OCI-LY1 (cell line): ENCODE measurements around the gene TAS2R43.
"Not testable (repeated sequence)": the region's sequence is repeated elsewhere in the genome, so short reads cannot be mapped to it uniquely, and the experiment has no call there.

Experiments used
- H2AFZ ChIP-seq: fragments of 200-600 bp; sonication (generic), shearing (Covaris generic); 2 replicates; pipeline ENCODE4 v1.6.0; 2014; ENCODE audit warnings: antibody characterized with exemption, mild to moderate bottlenecking, low read length
- H3F3A ChIP-seq: fragments of 200-600 bp; sonication (generic), shearing (Covaris generic); 2 replicates; pipeline ENCODE4 v1.6.0; 2014; ENCODE audit warnings: mild to moderate bottlenecking, antibody characterized with exemption, low read length, moderate library complexity; ENCODE audit not compliant: insufficient read depth
- H3K27ac ChIP-seq: fragments of 200-600 bp; sonication (generic); 2 replicates; pipeline ENCODE4 v1.5.1; 2014; ENCODE audit warnings: low read length, mixed run types, mild to moderate bottlenecking, low read depth; ENCODE audit not compliant: poor library complexity, severe bottlenecking
- H3K27me3 ChIP-seq: fragments of 200-600 bp; sonication (generic); 2 replicates; pipeline ENCODE4 v1.6.0; 2014; ENCODE audit warnings: antibody characterized with exemption, mild to moderate bottlenecking, low read length, moderate library complexity; ENCODE audit not compliant: insufficient read depth
- H3K36me3 ChIP-seq: fragments of 200-600 bp; sonication (generic); 2 replicates; pipeline ENCODE4 v1.6.1; 2014; ENCODE audit warnings: mild to moderate bottlenecking, antibody characterized with exemption, low read length, moderate library complexity, mixed read lengths; ENCODE audit not compliant: insufficient read depth
- H3K4me1 ChIP-seq: fragments of 200-600 bp; sonication (generic); 2 replicates; pipeline ENCODE4 v1.5.1; 2014; ENCODE audit warnings: mild to moderate bottlenecking, low read length, moderate library complexity; ENCODE audit not compliant: insufficient read depth, severe bottlenecking
- H3K4me2 ChIP-seq: fragments of 200-600 bp; sonication (generic), shearing (Covaris generic); 2 replicates; pipeline ENCODE4 v1.6.1; 2014; ENCODE audit warnings: low read length
- H3K4me3 ChIP-seq: fragments of 200-600 bp; sonication (generic); 2 replicates; pipeline ENCODE4 v1.5.1; 2014; ENCODE audit warnings: low read length, low read depth, mild to moderate bottlenecking, mixed read lengths; ENCODE audit not compliant: poor library complexity, severe bottlenecking
- H3K79me2 ChIP-seq: fragments of 200-600 bp; shearing (Covaris generic); 2 replicates; pipeline ENCODE4 v1.6.1; 2016; ENCODE audit warnings: mixed run types, low read length, mixed read lengths; ENCODE audit not compliant: insufficient read depth
- H3K9ac ChIP-seq: fragments of 200-600 bp; sonication (generic), shearing (Covaris generic); 2 replicates; pipeline ENCODE4 v1.6.1; 2014; ENCODE audit warnings: mild to moderate bottlenecking, low read length, mixed read lengths
- H3K9me2 ChIP-seq: fragments of 200-600 bp; sonication (generic), shearing (Covaris generic); 2 replicates; pipeline ENCODE4 v1.6.1; 2014; ENCODE audit warnings: low read depth, mild to moderate bottlenecking, low read length, mixed read lengths
- H3K9me3 ChIP-seq: fragments of 200-600 bp; shearing (Covaris generic); 2 replicates; pipeline ENCODE4 v1.6.1; 2014; ENCODE audit warnings: low read length, mixed read lengths
- H4K20me1 ChIP-seq: fragments of 200-600 bp; sonication (generic), shearing (Covaris generic); 2 replicates; pipeline ENCODE4 v1.6.0; 2016; ENCODE audit warnings: mild to moderate bottlenecking, low read length; ENCODE audit not compliant: insufficient read depth
- EZH2 ChIP-seq: fragments of 200-600 bp; sonication (generic), shearing (Covaris generic); IDR thresholded peaks from 2 replicates; pipeline ENCODE4 v1.8.0; 2017; ENCODE audit warnings: borderline replicate concordance, mixed run types, mild to moderate bottlenecking, antibody characterized with exemption, low read length, moderate library complexity, mixed read lengths
- TF ChIP-seq, protein P1 (sequence below): fragments of 200-600 bp; sonication (generic), shearing (Covaris generic); IDR thresholded peaks from 2 replicates; pipeline ENCODE4 v1.5.1; 2017; ENCODE audit warnings: mild to moderate bottlenecking, antibody characterized with exemption, low read length, moderate library complexity, mixed read lengths

TAS2R43 gene

DNA sequence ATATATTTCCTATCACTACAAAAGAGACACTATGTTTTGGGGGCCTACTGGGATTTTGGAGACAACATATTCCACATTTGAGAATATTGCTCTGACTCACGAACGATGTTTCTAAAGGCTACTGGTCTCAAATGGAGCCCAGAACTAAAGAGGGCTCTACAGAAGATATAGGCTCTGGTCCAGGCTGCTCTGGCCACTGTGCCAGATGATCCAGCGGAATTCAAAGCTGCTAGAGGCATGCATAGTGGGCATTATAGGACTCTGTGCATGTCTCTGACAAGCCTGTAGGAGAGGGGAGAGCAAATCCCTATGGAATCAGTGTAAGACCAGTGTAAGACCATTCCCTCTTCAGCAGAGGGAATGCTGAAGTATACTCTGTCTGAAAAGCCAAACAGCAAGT is 38.3 kb upstream of the TAS2R43 start:
- H3K27ac ChIP-seq, result no peak overlapping the region
- no peaks in the 10 kb centered on the region for H3K9me3 ChIP-seq
- H3K9me2 ChIP-seq, result no peaks in the 10 kb centered on the region
- no peaks in the 10 kb centered on the region for H3K4me1 ChIP-seq
- no peak overlapping the region for H2AFZ ChIP-seq
- no peak overlapping the region for H3K9ac ChIP-seq
- H3K27me3 ChIP-seq, result no peaks in the 10 kb centered on the region
- no peak for TF ChIP-seq EZH2
- TF ChIP-seq, protein P1, sequence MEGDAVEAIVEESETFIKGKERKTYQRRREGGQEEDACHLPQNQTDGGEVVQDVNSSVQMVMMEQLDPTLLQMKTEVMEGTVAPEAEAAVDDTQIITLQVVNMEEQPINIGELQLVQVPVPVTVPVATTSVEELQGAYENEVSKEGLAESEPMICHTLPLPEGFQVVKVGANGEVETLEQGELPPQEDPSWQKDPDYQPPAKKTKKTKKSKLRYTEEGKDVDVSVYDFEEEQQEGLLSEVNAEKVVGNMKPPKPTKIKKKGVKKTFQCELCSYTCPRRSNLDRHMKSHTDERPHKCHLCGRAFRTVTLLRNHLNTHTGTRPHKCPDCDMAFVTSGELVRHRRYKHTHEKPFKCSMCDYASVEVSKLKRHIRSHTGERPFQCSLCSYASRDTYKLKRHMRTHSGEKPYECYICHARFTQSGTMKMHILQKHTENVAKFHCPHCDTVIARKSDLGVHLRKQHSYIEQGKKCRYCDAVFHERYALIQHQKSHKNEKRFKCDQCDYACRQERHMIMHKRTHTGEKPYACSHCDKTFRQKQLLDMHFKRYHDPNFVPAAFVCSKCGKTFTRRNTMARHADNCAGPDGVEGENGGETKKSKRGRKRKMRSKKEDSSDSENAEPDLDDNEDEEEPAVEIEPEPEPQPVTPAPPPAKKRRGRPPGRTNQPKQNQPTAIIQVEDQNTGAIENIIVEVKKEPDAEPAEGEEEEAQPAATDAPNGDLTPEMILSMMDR, result no peak
- H3F3A ChIP-seq, result no peaks in the 10 kb centered on the region
- no peak overlapping the region for H3K4me3 ChIP-seq
- H3K36me3 ChIP-seq, result peaks cover 10% of the 10 kb centered on the region
- no peaks in the 10 kb centered on the region for H4K20me1 ChIP-seq
- H3K4me2 ChIP-seq, result no peak overlapping the region
- H3K79me2 ChIP-seq, result peaks cover 5% of the 10 kb centered on the region; the same call in 1 of the 2 replicates

DNA sequence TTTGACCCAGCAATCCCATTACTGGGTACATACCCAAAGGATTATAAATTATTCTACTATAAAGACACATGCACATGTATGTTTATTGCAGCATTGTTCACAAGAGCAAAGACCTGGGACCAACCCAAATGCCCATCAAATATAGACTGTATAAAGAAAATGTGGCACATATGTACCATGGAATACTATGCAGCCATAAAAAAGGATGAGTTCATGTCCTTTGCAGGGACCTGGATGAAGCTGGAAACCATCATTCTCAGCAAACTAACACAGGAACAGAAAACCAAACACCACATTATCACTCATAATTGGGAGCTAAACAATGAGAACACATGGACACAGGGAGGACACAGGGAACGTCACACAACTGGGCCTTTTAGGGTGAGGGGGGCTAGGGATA is 22.0 kb upstream of the TAS2R43 start:
- H3K9me3 ChIP-seq, H3F3A ChIP-seq, H3K9me2 ChIP-seq, H3K27me3 ChIP-seq, H3K9ac ChIP-seq, H3K27ac ChIP-seq, H3K36me3 ChIP-seq, H3K4me2 ChIP-seq, H2AFZ ChIP-seq, H3K4me3 ChIP-seq, H3K4me1 ChIP-seq, H4K20me1 ChIP-seq: not testable (repeated sequence)
- H3K79me2 ChIP-seq, result peaks cover 37% of the 10 kb centered on the region

DNA sequence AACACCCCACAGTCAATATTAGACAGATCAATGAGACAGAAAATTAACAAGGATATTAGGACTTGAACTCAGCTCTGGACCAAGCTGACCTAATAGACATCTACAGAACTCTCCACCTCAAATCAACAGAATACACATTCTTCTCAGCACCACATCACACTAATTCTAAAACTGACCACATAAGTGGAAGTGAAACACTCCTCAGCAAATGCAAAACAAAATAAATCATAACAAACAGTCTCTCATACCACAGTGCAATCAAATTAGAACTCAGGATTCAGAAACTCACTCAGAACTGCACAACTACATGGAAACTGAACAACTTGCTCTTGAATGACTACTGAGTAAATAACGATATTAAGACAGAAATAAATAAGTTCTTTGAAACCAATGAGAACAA is 19.1 kb upstream of the TAS2R43 start:
- H3K9ac ChIP-seq, H3K4me1 ChIP-seq, H2AFZ ChIP-seq, H3K4me3 ChIP-seq, H3K36me3 ChIP-seq, H3K27ac ChIP-seq, H3K9me2 ChIP-seq, H4K20me1 ChIP-seq, H3K27me3 ChIP-seq, H3K9me3 ChIP-seq, H3F3A ChIP-seq, H3K4me2 ChIP-seq: not testable (repeated sequence)
- H3K79me2 ChIP-seq, result peaks cover 27% of the 10 kb centered on the region

DNA sequence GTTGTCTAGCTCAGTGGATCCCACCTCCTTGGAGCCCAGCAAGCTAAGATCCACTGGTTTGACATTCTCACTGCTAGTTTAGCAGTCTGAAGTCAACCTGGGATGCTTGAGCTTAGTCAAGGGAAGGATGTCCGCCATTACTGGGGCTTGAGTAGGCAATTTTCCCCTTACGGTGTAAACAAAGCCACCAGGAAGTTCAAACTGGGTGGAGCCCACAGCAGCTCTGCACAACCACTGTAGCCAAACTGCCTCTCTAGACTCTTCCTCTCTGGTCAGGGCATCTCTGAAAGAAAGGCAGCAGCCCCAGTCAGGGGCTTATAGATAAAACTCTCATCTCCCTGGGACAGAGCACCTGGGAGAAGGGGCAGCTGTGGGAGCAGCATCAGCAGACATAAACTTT is 16.7 kb upstream of the TAS2R43 start:
- no peak overlapping the region for H3K4me2 ChIP-seq
- H4K20me1 ChIP-seq, result no peaks in the 10 kb centered on the region
- H2AFZ ChIP-seq, result no peak overlapping the region
- H3F3A ChIP-seq, result no peaks in the 10 kb centered on the region
- peaks cover 8% of the 10 kb centered on the region for H3K36me3 ChIP-seq
- H3K9me2 ChIP-seq, result no peaks in the 10 kb centered on the region
- TF ChIP-seq, protein P1, result no peak
- no peak for TF ChIP-seq EZH2
- no peak overlapping the region for H3K9ac ChIP-seq
- no peaks in the 10 kb centered on the region for H3K9me3 ChIP-seq
- H3K4me1 ChIP-seq, result no peaks in the 10 kb centered on the region
- no peak overlapping the region for H3K4me3 ChIP-seq
- no peak overlapping the region for H3K27ac ChIP-seq
- peaks cover 13% of the 10 kb centered on the region for H3K79me2 ChIP-seq
- H3K27me3 ChIP-seq, result no peaks in the 10 kb centered on the region
